Measurements from ENCODE around the gene CTNNB1.

Gene CTNNB1

GRCh38 chr3:41219424-41219823 is 20.1 kb downstream of the CTNNB1 start:
- DNase-seq (ENCODE audit: low read depth) = no peak

- DNase-seq (ENCODE audit: low read depth) = no peak
Observed at GRCh38 chr3:41220906-41221677, 21.8 kb downstream of the CTNNB1 start.

GRCh38 chr3:41222012-41222411 is 22.7 kb downstream of the CTNNB1 start:
- no peak for DNase-seq (ENCODE audit: low read depth)

- DNase-seq (ENCODE audit: low read depth) = no peak
Observed at GRCh38 chr3:41222501-41222900, 23.2 kb downstream of the CTNNB1 start.

GRCh38 chr3:41223078-41223477 is 23.8 kb downstream of the CTNNB1 start:
- DNase-seq (ENCODE audit: low read depth) = no peak

GRCh38 chr3:41223691-41224090 is 24.4 kb downstream of the CTNNB1 start:
- no peak for DNase-seq (ENCODE audit: low read depth)

- DNase-seq (ENCODE audit: low read depth) = peak; percentile 86
Observed at GRCh38 chr3:41224120-41224806, 25.0 kb downstream of the CTNNB1 start.

- no peak for DNase-seq (ENCODE audit: low read depth)
Observed at GRCh38 chr3:41234823-41235721, 35.8 kb downstream of the CTNNB1 start.

- DNase-seq (ENCODE audit: low read depth) = no peak
Observed at GRCh38 chr3:41236228-41236627, 36.9 kb downstream of the CTNNB1 start.

- DNase-seq (ENCODE audit: low read depth) = no peak
Observed at GRCh38 chr3:41237907-41238306, 38.6 kb downstream of the CTNNB1 start.

- DNase-seq (ENCODE audit: low read depth) = no peak
Observed at GRCh38 chr3:41239587-41239986, 40.3 kb downstream of the CTNNB1 start.

GRCh38 chr3:41241161-41241560 is 41.9 kb downstream of the CTNNB1 start:
- DNase-seq (ENCODE audit: low read depth) = no peak

GRCh38 chr3:41241800-41242571 is 42.7 kb downstream of the CTNNB1 start:
- DNase-seq (ENCODE audit: low read depth) = no peak

GRCh38 chr3:41243183-41243582 is 43.9 kb downstream of the CTNNB1 start:
- no peak for DNase-seq (ENCODE audit: low read depth)

GRCh38 chr3:41244620-41245336 is 45.5 kb downstream of the CTNNB1 start:
- DNase-seq (ENCODE audit: low read depth) = no peak

- no peak for DNase-seq (ENCODE audit: low read depth)
Observed at GRCh38 chr3:41247055-41248004, 48.0 kb downstream of the CTNNB1 start.

- no peak for DNase-seq (ENCODE audit: low read depth)
Observed at GRCh38 chr3:41248525-41248924, 49.2 kb downstream of the CTNNB1 start.

- DNase-seq (ENCODE audit: low read depth) = no peak
Observed at GRCh38 chr3:41249318-41249717, 50.0 kb downstream of the CTNNB1 start.

- DNase-seq (ENCODE audit: low read depth) = no peak
Observed at GRCh38 chr3:41250825-41251224, 51.5 kb downstream of the CTNNB1 start.

GRCh38 chr3:41251593-41251992 is 52.3 kb downstream of the CTNNB1 start:
- DNase-seq (ENCODE audit: low read depth) = no peak
